GM12874 (cell line): ENCODE measurements around the gene HPN.

Source experiments
- TF ChIP-seq, protein P1 (sequence below): IDR thresholded peaks from 2 replicates; pipeline ENCODE4 v1.5.1; 2011; ENCODE audit warnings: low read depth, mild to moderate bottlenecking, control low read depth, low read length, moderate library complexity; ENCODE audit not compliant: insufficient read depth

The HPN gene

DNA sequence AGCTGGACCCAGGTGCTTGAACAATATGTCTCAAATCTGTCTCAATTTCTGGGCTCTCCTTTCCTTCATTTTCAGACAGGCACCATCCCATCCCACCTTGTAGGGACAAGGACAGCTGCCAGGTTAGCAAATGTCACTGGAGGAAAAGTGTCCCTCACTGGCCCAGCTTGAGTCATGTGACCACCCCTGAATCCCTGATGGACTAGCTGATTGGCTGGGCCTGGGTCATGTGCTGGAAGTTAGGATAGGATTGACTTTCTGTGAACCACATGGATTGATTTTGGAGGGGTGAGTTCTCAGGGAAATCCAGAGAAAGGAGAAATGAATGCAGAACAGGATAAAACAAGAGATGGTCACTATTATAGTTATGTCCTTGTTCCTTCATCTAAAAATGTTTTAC, 45.9 kb downstream of the HPN start:
- TF ChIP-seq, protein P1, sequence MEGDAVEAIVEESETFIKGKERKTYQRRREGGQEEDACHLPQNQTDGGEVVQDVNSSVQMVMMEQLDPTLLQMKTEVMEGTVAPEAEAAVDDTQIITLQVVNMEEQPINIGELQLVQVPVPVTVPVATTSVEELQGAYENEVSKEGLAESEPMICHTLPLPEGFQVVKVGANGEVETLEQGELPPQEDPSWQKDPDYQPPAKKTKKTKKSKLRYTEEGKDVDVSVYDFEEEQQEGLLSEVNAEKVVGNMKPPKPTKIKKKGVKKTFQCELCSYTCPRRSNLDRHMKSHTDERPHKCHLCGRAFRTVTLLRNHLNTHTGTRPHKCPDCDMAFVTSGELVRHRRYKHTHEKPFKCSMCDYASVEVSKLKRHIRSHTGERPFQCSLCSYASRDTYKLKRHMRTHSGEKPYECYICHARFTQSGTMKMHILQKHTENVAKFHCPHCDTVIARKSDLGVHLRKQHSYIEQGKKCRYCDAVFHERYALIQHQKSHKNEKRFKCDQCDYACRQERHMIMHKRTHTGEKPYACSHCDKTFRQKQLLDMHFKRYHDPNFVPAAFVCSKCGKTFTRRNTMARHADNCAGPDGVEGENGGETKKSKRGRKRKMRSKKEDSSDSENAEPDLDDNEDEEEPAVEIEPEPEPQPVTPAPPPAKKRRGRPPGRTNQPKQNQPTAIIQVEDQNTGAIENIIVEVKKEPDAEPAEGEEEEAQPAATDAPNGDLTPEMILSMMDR, result no peak

DNA sequence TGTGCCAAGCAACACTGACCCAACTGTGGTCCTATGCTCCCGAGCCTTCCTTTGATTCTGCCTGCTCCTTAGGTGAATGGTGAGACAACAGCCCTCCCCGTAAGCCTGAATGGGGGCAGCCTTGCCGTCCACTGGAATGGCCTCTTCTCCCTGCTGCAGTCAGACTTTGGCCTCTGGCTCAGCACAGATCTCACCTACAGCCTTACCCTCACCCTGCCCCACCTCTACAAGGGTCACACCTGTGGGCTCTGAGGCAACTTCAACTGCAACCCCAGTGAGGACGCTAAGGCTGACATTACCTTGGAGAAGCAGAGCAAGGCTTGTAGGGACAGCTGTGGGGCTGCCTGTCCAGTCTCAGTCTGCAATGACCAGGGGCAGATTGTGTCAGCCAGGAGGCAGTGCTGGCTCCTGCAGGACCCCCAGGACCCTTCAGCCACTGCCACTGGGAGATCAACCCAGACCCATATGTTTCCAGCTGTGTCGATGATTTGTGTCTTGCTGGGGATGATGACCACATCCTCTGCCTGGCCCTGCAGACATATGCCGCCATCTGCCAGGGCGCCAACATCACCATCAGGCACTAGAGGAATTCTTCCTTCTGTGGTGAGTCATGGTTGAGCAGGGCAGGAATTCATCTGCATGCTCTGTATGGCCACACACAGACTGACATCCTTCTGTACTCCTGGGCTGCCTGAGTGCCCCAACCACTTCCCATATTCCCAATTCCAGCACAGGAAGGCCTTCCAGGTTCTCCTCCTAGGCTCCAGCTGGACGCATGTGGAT, 46.8 kb downstream of the HPN start:
- TF ChIP-seq, protein P1, result no peak

DNA sequence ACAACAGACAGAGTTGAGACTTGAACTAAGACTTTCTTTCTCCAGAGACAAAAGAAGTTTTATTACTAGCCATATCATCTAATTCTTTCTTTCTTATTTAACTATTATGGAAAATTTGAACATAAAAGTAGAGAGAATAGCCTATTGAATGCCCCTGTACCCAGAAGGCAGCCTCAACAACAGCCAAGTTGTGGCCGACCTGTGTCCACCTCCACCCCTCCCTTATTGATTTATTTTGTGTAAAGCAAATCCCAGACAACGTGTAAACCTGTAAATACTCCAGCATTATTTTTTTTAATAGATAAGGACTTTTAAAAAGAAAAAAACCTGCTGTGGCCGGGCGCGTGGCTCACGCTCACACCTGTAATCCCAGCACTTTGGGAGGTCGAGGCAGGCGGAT, 48.0 kb downstream of the HPN start:
- TF ChIP-seq, protein P1, result no peak

DNA sequence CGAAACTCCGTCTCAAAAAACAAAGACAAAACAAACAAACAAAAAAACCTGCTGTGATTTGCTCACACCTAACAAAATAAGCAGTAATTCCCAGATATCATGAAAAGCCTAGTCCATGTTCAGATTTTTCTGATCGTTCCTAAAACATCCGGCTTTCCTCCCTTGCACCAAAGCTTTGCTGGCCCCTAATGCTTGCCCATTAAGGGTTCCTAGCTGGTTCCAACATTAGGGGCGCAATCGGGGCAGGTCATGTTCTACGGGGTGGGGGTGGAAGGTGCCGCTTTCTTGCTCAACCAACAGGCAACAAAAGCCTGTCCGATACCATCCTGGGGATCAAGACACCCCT, 48.6 kb downstream of the HPN start:
- TF ChIP-seq, protein P1, result no peak

DNA sequence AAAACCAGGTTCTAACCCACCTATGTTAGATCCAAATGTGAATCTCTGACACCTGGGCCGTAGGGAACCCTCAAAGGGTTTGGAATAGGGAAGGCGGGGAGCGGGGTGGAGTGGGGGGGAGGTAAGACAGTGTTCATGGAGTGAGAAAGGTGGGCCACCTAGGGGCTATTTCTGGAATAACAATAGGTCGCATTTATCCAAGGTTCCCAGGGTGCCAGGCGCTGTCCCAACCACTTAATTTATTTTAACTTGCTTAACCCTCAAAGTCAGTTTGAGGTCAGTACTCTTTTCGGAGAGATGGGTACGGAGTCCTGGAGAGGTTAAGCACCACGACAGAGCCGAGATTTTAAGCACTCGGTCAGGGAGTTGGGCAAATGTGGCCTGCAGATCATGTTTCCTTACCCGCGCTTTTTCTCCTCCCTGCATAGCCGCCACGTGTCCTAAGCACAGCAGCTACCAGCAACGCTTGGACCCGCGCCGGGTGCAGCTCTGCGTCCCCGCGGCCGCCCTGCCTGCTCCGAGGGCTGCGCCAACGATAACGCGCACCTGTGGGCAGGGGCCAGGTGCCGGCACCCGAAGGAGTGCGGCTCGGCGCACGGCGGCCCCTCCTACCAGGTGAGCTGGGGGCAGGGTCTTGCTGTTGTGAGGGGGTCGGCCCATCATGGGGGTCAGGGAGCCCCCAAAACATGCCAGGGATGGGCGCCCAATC, 49.1 kb downstream of the HPN start:
- TF ChIP-seq, protein P1, result peak; percentile 59

DNA sequence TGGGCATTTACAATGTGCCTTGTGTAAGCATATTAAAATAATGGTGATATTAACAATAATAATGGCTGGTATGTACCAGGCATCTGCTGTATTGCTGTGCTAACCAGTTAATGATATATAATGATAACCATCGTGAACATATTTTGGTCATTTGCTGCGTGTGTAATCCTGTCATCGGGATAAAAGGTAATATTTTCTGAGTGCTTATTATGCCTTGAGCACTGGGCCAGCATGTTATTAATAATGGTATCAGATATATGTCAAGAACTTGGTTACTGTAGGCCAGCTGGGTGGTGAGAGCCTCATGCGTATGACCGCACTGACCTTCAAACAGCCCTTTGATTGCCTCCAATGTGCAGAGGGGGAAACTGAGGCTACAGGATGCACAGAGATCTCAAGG, 51.9 kb downstream of the HPN start:
- TF ChIP-seq, protein P1, result no peak

DNA sequence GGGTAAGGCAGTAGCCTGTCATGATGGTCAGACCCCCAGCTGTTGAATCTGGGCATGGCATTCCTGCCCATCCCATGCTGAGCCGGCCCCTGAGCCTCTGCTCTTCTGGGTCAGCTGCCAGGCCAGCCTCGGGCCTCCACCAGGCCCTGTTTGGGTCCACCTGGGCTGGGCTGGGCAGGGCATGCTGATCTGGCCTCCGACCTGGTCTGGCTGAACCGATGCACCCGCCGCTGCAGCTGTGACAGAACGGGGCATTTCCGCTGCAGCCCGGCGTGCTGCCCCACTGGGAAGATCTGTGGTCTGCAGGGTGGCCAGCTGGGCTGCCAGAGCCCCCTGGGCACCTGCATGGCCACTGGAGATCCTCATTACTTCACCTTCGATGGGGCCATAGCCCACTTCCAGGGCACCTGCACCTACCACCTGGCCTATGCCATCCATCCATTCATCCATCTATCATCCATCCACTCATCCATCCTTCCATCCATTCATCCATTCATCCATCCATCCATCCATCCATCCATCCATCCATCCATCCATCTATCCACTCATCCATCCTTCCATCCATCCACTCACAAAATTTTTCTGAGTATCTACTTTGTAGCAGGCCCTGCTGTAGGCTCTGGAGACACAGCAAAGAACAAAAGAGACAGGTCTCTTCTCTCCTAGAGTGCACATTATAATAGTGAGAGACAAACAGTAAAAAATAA, 52.6 kb downstream of the HPN start:
- TF ChIP-seq, protein P1, result no peak
